ENCODE results near the gene SLC9B2. TPM values are rescaled to one million over a fixed set of nuclear protein-coding genes. Genes with fewer than 3 reads are reported as not detected.

SLC9B2 gene
- total and polyA plus RNA-seq, 7 donors, result 2.7 to 8.6 (median 4.2) TPM

GRCh38 chr4:103111598-103111997, 35.0 kb upstream of the SLC9B2 start:
- 75 to 97% (median 81%) methylated on average over 4 of the region's 4 CpGs for WGBS, 3 donors
- DNase-seq, result no peak
- TF ChIP-seq CTCF (IDR thresholded peaks at IDR 0.05), result no peak
- Histone ChIP-seq H3K4me3 (no peak overlapping the region), H3K4me1 (no peaks in the 10 kb centered on the region), H3K9me3 (no peaks in the 10 kb centered on the region), H3K36me3 (ENCODE audit: insufficient read depth in 1 of 2, low read depth in 1 of 2) (no peaks in the 10 kb centered on the region), H3K27me3 (ENCODE audit: insufficient read depth in 3 of 3, low read length in 2 of 3) (no peaks in the 10 kb centered on the region), H3K27ac (no peak overlapping the region)
- intact Hi-C loops (cut with DNase I), result no loop called here
- ATAC-seq, result no peak

- Histone ChIP-seq H3K27me3 (ENCODE audit: insufficient read depth in 3 of 3, low read length in 2 of 3) (no peaks in the 10 kb centered on the region), H3K36me3 (ENCODE audit: insufficient read depth in 1 of 2, low read depth in 1 of 2) (no peaks in the 10 kb centered on the region), H3K27ac (no peak overlapping the region), H3K4me3 (no peak overlapping the region), H3K9me3 (no peaks in the 10 kb centered on the region), H3K4me1 (no peaks in the 10 kb centered on the region)
- DNase-seq (no peak), ATAC-seq (no peak)
- intact Hi-C loops (cut with DNase I), result no loop called here
- no peak for TF ChIP-seq CTCF (IDR thresholded peaks at IDR 0.05)
- 95 to 96% (median 95%) methylated on average over 4 of the region's 4 CpGs for WGBS, 3 donors
These were observed 32.0 kb upstream of the SLC9B2 start for GRCh38 chr4:103108542-103108941.

- ATAC-seq (no peak), DNase-seq (no peak)
- intact Hi-C loops (cut with DNase I), result no loop called here
- Histone ChIP-seq H3K9me3 (no peaks in the 10 kb centered on the region), H3K4me3 (no peak overlapping the region), H3K27me3 (ENCODE audit: insufficient read depth in 3 of 3, low read length in 2 of 3) (no peaks in the 10 kb centered on the region), H3K27ac (no peak overlapping the region), H3K36me3 (ENCODE audit: insufficient read depth in 1 of 2, low read depth in 1 of 2) (no peaks in the 10 kb centered on the region), H3K4me1 (no peaks in the 10 kb centered on the region)
- WGBS, 3 donors, result 96 to 98% (median 97%) methylated on average over 2 of the region's 2 CpGs
- TF ChIP-seq CTCF (IDR thresholded peaks at IDR 0.05), result no peak
These were observed 29.2 kb upstream of the SLC9B2 start for GRCh38 chr4:103105558-103106356.

- ATAC-seq (no peak), DNase-seq (no peak)
- H3K4me3 ChIP-seq, result no peak overlapping the region
- H3K4me1 ChIP-seq, result no peaks in the 10 kb centered on the region
- intact Hi-C loops (cut with DNase I), result loop anchor here (5.0 kb wide), 2 partner anchors 483 to 658 kb away; no protein-coding TSS in a partner anchor
- no peak for TF ChIP-seq CTCF (IDR thresholded peaks at IDR 0.05)
- H3K27me3 ChIP-seq (ENCODE audit: insufficient read depth in 3 of 3, low read length in 2 of 3), result no peaks in the 10 kb centered on the region
- WGBS, 3 donors, result 94% methylated on average over 3 of the region's 3 CpGs
- H3K9me3 ChIP-seq, result no peaks in the 10 kb centered on the region
- no peaks in the 10 kb centered on the region for H3K36me3 ChIP-seq (ENCODE audit: insufficient read depth in 1 of 2, low read depth in 1 of 2)
- no peak overlapping the region for H3K27ac ChIP-seq
These were observed 28.3 kb upstream of the SLC9B2 start for GRCh38 chr4:103104886-103105285.

Measured in psoas muscle (tissue), 8 donors.